GM21723 (cell line): ENCODE results near the gene C16orf90.
"Not testable (repeated sequence)": the region's sequence is repeated elsewhere in the genome, so short reads cannot be mapped to it uniquely, and the experiment has no call there.

ENCODE experiments used
- ATAC-seq: cut with Tn5 transposase; IDR thresholded peaks from one replicate; pipeline ENCODE4 v1.9.1; 2021; ENCODE audit warnings: mild to moderate bottlenecking, moderate library complexity; ENCODE audit not compliant: unreplicated experiment

C16orf90 gene

DNA sequence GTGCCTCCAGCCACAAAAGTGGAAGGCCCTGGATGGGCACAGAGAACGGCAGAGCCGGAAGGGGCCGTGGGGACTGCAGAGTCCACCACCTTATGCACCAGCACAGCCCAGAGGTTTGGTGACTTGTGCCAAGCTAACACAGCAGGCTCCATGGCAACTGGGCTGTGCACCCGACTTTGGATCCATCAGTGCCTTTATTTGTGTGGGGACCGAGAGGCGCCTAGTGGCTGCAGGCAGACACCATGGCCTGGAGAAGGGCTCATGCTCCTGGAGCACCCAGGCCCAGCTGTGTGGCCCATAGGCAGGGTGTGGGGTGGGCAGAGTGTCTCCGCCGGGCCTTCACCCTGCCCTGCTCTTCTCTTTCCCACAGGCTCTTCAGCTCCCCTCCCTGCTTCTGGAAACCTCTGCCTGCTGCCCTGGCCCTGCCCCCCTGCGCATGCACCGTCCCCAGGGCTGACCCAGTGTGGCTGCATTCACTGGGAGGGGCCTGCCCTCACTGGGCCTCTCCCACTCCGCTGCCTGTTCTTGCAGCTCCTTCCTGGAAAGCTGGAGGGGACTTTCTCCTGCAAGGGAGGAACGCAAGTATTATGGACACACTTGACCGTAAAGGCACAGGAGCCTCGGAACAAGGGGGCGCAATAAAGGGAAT is 10.1 kb downstream of the C16orf90 start:
- ATAC-seq, result no peak

DNA sequence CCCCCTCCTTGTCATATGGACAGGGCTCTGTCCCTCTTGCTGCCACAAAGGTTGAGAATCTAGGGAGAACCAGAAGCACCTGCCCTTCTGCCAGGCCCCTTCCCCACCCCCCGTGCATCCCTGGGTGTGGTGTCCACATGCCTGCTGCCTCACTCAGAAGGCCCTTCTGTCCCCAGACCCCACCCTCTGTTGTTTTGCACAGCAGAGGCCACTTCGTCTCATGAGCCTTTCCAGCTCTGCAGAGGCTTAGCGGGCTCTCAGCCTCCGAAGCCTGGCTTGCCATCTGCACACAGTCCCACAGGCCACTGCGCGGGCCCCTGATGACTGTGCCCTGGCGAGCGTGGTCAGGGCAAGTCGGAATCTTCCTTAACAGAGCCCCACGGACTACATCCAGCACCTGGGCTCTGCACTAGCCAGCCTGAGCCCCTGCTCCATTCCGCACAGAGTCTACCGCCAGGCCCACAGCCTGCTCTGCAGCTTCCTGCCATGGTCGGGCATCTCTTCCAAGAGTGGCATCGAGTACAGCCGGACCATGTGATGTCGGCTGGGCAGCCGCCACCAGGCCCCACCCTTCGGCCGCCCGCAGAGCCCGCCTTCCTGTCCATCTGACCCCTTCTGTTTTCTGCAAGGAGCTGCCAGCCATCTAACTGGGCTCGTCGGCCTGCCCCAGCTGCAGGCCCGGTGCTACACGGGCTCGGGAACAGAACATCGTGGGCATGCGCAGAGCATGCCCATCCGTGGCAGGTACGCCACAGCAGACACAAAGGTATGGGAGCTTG is 10.8 kb downstream of the C16orf90 start:
- no peak for ATAC-seq

- no peak for ATAC-seq
These were observed 12.5 kb downstream of the C16orf90 start for GRCh38 chr16:3482659-3483241.

GRCh38 chr16:3481696-3482658 is 13.3 kb downstream of the C16orf90 start:
- no peak for ATAC-seq

DNA sequence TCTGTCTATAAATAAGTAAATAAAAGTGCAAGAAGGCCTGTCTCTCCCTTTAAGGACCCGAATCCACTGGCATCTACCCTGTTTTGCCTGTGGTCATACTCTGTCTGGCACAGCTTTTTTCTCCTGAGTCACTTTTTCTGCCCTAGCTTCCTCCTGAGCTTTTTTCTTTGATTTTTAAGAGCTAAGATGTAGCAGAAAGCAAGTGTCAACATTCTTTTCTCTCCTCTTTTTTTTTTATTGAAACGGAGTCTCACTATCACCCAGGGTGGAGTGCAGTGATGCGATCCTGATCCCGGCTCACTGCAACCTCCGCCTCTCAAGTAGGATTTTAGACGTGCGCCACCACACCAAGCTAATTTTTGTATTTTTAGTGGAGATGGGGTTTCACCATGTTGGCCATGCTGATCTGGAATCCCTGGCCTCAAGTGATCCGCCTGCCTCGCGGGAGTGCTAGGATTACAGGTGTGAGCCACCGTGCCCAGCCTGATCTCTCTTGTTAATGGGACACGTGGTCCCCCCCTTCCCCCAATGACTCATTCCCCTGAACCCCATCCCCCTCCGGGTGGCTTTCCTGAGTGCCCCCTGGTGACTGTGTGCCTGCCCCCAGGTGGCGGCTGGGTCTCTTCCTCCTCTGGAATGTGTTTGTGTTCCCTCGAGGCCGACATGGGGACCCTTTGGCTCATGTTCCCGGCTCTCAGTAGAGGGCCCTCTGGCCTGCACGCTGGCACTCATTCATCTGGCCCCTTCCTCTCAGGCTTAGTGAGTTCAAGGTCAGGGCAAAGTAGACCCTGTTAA is 14.2 kb downstream of the C16orf90 start:
- no peak for ATAC-seq

- ATAC-seq, result no peak
These were observed 15.6 kb downstream of the C16orf90 start for GRCh38 chr16:3479654-3480216.

GRCh38 chr16:3478242-3478925 is 16.9 kb downstream of the C16orf90 start:
- no peak for ATAC-seq

- no peak for ATAC-seq
These were observed 18.9 kb downstream of the C16orf90 start for GRCh38 chr16:3476409-3476808.

DNA sequence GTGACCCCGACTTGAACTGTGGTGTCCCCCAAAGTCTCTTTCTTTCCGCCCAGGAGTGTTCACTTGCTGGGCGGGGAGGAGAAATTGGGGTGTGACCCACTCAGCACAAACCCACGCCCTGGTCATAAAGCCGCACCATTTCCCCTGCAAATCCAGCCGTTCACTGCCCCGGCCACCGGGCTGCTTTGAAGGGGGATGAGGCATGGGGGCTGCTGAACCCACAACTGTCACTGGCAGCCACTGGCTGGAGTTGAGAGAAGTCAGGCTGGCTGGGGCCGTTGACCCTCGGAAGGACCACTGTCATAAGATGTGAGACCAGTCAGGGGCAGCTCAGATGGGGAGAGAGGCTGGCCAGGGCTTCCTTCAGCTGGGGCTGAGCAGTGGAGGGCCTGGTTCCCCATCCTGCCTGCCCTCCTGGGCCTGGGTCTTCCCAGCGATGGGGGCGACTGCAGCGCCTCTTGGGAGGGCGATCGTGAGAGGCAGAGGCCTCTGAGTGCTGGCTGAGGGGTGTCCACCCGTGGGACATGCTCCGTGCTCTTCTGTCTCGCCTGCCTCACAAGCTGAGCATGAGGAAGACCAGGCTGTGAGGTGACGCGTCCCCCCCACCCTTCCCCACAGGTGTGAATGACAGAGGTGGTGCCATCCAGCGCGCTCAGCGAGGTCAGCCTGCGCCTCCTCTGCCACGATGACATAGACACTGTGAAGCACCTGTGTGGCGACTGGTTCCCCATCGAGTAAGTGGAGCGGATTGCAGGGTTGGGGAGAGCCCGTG is 19.5 kb downstream of the C16orf90 start:
- no peak for ATAC-seq

DNA sequence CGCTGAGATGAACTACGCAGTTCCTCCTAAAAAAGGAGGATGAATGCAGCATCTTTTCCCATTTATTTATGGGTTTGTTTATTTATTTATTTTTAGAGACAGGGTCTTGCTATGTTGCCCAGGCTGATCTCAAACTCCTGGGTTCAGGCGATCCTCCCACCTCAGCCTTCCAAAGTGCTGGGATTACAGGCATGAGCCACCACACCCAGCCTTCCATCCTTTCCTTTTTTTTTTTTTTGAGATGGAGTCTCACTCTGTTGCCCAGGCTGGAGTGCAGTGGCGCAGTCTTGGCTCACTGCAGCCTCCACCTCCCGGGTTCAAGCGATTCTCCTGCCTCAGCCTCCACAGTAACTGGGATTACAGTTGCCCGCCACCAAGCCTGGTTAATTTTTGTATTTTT is 20.4 kb downstream of the C16orf90 start:
- not testable (repeated sequence) for ATAC-seq

- no peak for ATAC-seq
These were observed 21.0 kb downstream of the C16orf90 start for GRCh38 chr16:3474136-3474779.

GRCh38 chr16:3473596-3473943 is 21.7 kb downstream of the C16orf90 start:
- ATAC-seq, result not testable (repeated sequence)

GRCh38 chr16:3472878-3473595 is 22.3 kb downstream of the C16orf90 start:
- no peak for ATAC-seq

- no peak for ATAC-seq
These were observed 23.6 kb downstream of the C16orf90 start for GRCh38 chr16:3471518-3472176.

DNA sequence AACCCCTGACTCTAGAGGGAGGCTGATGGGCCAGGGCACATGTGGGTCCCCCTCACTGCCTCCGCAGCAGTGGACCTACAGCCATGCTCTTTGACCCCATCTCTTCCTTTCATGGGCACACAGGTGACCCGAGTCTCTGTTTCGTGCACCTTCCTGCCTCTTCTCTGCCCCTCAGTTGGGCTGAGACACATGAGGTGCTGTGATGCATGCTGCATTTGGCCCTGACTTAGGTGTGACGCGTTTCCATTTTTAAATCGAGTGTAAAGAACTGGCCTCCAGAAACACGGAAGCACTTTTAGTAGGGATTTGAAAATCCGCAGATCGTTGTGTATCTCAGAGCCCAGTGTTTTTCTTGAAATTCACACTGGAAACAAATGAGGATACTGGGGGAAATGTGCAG is 24.6 kb downstream of the C16orf90 start:
- no peak for ATAC-seq

DNA sequence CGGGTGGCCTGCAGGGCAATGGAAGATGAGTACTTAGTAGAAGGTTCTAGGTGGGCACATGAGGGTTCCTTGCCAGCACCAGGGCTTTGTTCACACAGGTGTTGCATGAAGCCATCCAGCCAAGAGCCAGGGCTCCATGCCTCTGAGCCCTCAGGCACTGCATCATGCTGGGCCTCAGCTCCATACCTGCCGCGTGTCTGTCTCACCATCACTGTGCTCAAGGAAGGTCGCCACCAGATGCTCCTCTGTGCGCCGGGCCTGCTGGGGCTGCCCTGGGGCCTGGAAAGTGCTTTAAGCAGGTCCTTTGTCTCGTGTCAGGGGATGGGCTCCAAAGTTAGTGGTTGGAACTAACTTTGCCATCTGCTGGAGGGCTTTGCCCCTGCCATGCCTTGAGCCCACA is 25.6 kb downstream of the C16orf90 start:
- ATAC-seq, result no peak

- ATAC-seq, result no peak
These were observed 26.8 kb downstream of the C16orf90 start for GRCh38 chr16:3468501-3468900.
